HCT116 (cell line): ENCODE results near the gene OSTF1.

Experiments used
- MAX ChIP-seq: IDR thresholded peaks from 2 replicates; pipeline ENCODE4 v1.6.1; 2012
- POLR2A ChIP-seq: IDR thresholded peaks from 2 replicates; pipeline ENCODE4 v1.7.0; 2011; ENCODE audit warnings: borderline replicate concordance; ENCODE audit not compliant: insufficient read depth, insufficient read length; ENCODE audit errors: extremely low read depth
- REST ChIP-seq: IDR thresholded peaks from 2 replicates; pipeline ENCODE4 v1.6.1; 2012; ENCODE audit warnings: low read depth
- SP1 ChIP-seq: IDR thresholded peaks from 2 replicates; pipeline ENCODE4 v1.6.1; 2012; ENCODE audit warnings: low read depth
- TF ChIP-seq, protein P1 (sequence below), 3 experiments: fragments of 200-600 bp in 1 of 3; sonication (generic) in 1 of 3; IDR thresholded peaks in 2 of 3; conservative IDR thresholded peaks in 1 of 3; 2 replicates each; pipeline ENCODE4 v1.5.1; 2012 to 2017; ENCODE audit warnings: low read depth in 2 of 3, low read length in 2 of 3, antibody characterized with exemption in 1 of 3, borderline replicate concordance in 1 of 3, control low read depth in 1 of 3, mild to moderate bottlenecking in 1 of 3, mixed read lengths in 1 of 3, mixed run types in 1 of 3, moderate library complexity in 1 of 3; ENCODE audit not compliant: insufficient read depth in 1 of 3

DNA sequence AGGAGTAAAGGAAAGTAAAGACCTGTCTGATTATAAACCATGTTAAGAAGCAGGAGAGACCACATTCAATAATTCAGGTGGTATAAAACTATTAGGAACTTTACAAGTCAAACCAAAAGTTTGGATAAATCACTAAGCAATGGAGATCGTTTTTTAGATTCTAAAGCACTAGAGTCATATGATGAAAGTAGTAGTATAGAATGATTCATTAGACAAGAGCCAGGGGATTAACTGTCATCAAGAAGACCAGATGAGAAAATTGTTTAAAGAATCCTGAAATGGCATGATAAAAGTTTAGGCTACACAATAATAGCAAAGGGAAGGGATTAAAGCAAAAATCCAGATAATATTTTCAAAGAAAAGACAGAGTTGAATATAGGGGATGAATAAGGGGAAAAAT is 47.3 kb upstream of the OSTF1 start:
- TF ChIP-seq, protein P1, sequence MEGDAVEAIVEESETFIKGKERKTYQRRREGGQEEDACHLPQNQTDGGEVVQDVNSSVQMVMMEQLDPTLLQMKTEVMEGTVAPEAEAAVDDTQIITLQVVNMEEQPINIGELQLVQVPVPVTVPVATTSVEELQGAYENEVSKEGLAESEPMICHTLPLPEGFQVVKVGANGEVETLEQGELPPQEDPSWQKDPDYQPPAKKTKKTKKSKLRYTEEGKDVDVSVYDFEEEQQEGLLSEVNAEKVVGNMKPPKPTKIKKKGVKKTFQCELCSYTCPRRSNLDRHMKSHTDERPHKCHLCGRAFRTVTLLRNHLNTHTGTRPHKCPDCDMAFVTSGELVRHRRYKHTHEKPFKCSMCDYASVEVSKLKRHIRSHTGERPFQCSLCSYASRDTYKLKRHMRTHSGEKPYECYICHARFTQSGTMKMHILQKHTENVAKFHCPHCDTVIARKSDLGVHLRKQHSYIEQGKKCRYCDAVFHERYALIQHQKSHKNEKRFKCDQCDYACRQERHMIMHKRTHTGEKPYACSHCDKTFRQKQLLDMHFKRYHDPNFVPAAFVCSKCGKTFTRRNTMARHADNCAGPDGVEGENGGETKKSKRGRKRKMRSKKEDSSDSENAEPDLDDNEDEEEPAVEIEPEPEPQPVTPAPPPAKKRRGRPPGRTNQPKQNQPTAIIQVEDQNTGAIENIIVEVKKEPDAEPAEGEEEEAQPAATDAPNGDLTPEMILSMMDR (IDR thresholded peaks at IDR 0.05 in 2 of 3, conservative IDR thresholded peaks at IDR 0.05 in 1 of 3; ENCODE audit: borderline replicate concordance in 1 of 3, insufficient read depth in 1 of 3, low read depth in 2 of 3, low read length in 2 of 3), result no peak
- TF ChIP-seq SP1 (no peak), MAX (no peak), REST (no peak), POLR2A (no peak)
